ENCODE data around the gene MILR1.
A peak's percentile ranks its signal among the peaks of the same experiment; 100 is the strongest.

The MILR1 gene

GRCh38 chr17:64503821-64504768 is 55.2 kb downstream of the MILR1 start:
- Histone ChIP-seq H3K4me3 (replicated peaks; ENCODE audit: low read depth, low read length) (peak overlapping the region; percentile 100), H3K27me3 (replicated peaks; ENCODE audit: control insufficient read depth, insufficient read depth, low read length) (no peaks in the 10 kb centered on the region), H3K36me3 (ENCODE audit: control insufficient read depth, insufficient read depth, low read length) (peaks cover 32% of the 10 kb centered on the region)
- no peak for TF ChIP-seq CTCF (IDR thresholded peaks at IDR 0.05; ENCODE audit: insufficient read depth, low read length, poor library complexity, severe bottlenecking)
- no peak for DNase-seq (ENCODE audit: extremely low read depth, insufficient read length)

- no peaks in the 10 kb centered on the region for H3K27me3 ChIP-seq (replicated peaks; ENCODE audit: control insufficient read depth, insufficient read depth, low read length)
- peaks cover 32% of the 10 kb centered on the region for H3K36me3 ChIP-seq (ENCODE audit: control insufficient read depth, insufficient read depth, low read length)
- no peak for TF ChIP-seq CTCF (IDR thresholded peaks at IDR 0.05; ENCODE audit: insufficient read depth, low read length, poor library complexity, severe bottlenecking)
- DNase-seq (ENCODE audit: extremely low read depth, insufficient read length): no peak
- peak overlapping the region; percentile 100 for H3K4me3 ChIP-seq (replicated peaks; ENCODE audit: low read depth, low read length)
Measured at GRCh38 chr17:64504769-64505339, 55.9 kb downstream of the MILR1 start.

- peak overlapping the region; percentile 100 for H3K4me3 ChIP-seq (replicated peaks; ENCODE audit: low read depth, low read length)
- peak; percentile 88 for DNase-seq (ENCODE audit: extremely low read depth, insufficient read length)
- no peak for TF ChIP-seq CTCF (IDR thresholded peaks at IDR 0.05; ENCODE audit: insufficient read depth, low read length, poor library complexity, severe bottlenecking)
- no peaks in the 10 kb centered on the region for H3K27me3 ChIP-seq (replicated peaks; ENCODE audit: control insufficient read depth, insufficient read depth, low read length)
- peaks cover 26% of the 10 kb centered on the region for H3K36me3 ChIP-seq (ENCODE audit: control insufficient read depth, insufficient read depth, low read length)
Measured at GRCh38 chr17:64505340-64506200, 56.7 kb downstream of the MILR1 start.

- no peak for DNase-seq (ENCODE audit: extremely low read depth, insufficient read length)
- Histone ChIP-seq H3K27me3 (replicated peaks; ENCODE audit: control insufficient read depth, insufficient read depth, low read length) (no peaks in the 10 kb centered on the region), H3K4me3 (replicated peaks; ENCODE audit: low read depth, low read length) (peak within 1 kb of the TSS; percentile 100), H3K36me3 (ENCODE audit: control insufficient read depth, insufficient read depth, low read length) (peaks cover 22% of the 10 kb centered on the region)
- TF ChIP-seq CTCF (IDR thresholded peaks at IDR 0.05; ENCODE audit: insufficient read depth, low read length, poor library complexity, severe bottlenecking): no peak
Measured at GRCh38 chr17:64506201-64506575, 57.3 kb downstream of the MILR1 start, which contains the start of gene DDX5. Gene DDX5 (minus strand): TSS chr17:64506289. CDS start chr17:64506119, 170 bp downstream.

- no peaks in the 10 kb centered on the region for H3K27me3 ChIP-seq (replicated peaks; ENCODE audit: control insufficient read depth, insufficient read depth, low read length)
- H3K4me3 ChIP-seq (replicated peaks; ENCODE audit: low read depth, low read length): peak within 1 kb of the TSS; percentile 100
- H3K36me3 ChIP-seq (ENCODE audit: control insufficient read depth, insufficient read depth, low read length): peaks cover 17% of the 10 kb centered on the region
- TF ChIP-seq CTCF (IDR thresholded peaks at IDR 0.05; ENCODE audit: insufficient read depth, low read length, poor library complexity, severe bottlenecking): no peak
- peak; percentile 97 for DNase-seq (ENCODE audit: extremely low read depth, insufficient read length)
Measured at GRCh38 chr17:64506576-64507412, 57.9 kb downstream of the MILR1 start, which contains the start of gene CEP95. Gene CEP95 (plus strand): TSS chr17:64506977. CDS start chr17:64507098, 121 bp downstream.
